HL-60/S4 (cell line): ENCODE measurements around the gene KCNAB2.

Experiments used
- in situ Hi-C: fragments of 300-500 bp; cut with MboI; formaldehyde crosslinking; loops from 2 replicates; pipeline ENCODE4 v1.14.3; 2022; ENCODE audit warnings: low sequenced_read_pairs

KCNAB2 gene

GRCh38 chr1:6142036-6142621, 96.4 kb downstream of the KCNAB2 start:
- in situ Hi-C loops = no loop called here

GRCh38 chr1:6142734-6143133, 97.0 kb downstream of the KCNAB2 start:
- in situ Hi-C loops = no loop called here

- in situ Hi-C loops = no loop called here
Observed at GRCh38 chr1:6143395-6143794, 97.7 kb downstream of the KCNAB2 start.

- in situ Hi-C loops = no loop called here
Observed at GRCh38 chr1:6144175-6144574, 98.5 kb downstream of the KCNAB2 start.

- in situ Hi-C loops = no loop called here
Observed at GRCh38 chr1:6144647-6145395, 99.1 kb downstream of the KCNAB2 start.

GRCh38 chr1:6145396-6145750, 99.7 kb downstream of the KCNAB2 start:
- in situ Hi-C loops = no loop called here

- in situ Hi-C loops = no loop called here
Observed at GRCh38 chr1:6145864-6146410, 100.2 kb downstream of the KCNAB2 start.

GRCh38 chr1:6148497-6149241, 103.0 kb downstream of the KCNAB2 start:
- in situ Hi-C loops = no loop called here

GRCh38 chr1:6149597-6149996, 103.9 kb downstream of the KCNAB2 start:
- in situ Hi-C loops = no loop called here

GRCh38 chr1:6150006-6150938, 104.6 kb downstream of the KCNAB2 start:
- in situ Hi-C loops = no loop called here
